K562 (cell line): ENCODE data around the gene PRUNE1. TPM values are rescaled to one million over a fixed set of nuclear protein-coding genes. Genes with fewer than 3 reads are reported as not detected.
A peak's percentile ranks its signal among the peaks of the same experiment; 100 is the strongest.

Experiments used
- ATAC-seq: fragments of 200-7000 bp; cut with Tn5 transposase; 3 replicates; pipeline ENCODE4 v1.9.1; 2020; ENCODE audit warnings: moderate library complexity
- BruUV-seq: library from RNA; stranded (reverse); fragments of 400-500 nt; replicated peaks from 2 replicates; lab custom pipeline; 2021; lab: Mats Ljungman, UMichigan
- CTCF ChIA-PET: fragments of 300-600 bp; formaldehyde crosslinking; extraction: SDS; loops from one replicate; lab custom pipeline; 2021; ENCODE audit warnings: low intra/inter-chr PET ratio; lab: Yijun Ruan, JAX
- POLR2A ChIA-PET: fragments of 300-600, 350-650 bp; sonication (Branson Sonifier 250); formaldehyde crosslinking; extraction: SDS; loops from one replicate; lab custom pipeline; 2021; ENCODE audit warnings: antibody characterized with exemption, inconsistent platforms; lab: Yijun Ruan, JAX
- DNase-seq, 4 experiments: peaks; one replicate each; pipeline versions ENCODE4 v3.0.0 to v3.0.0-alpha.2; 2011 to 2018; ENCODE audit warnings: low spot score in 3 of 4, mixed read lengths in 3 of 4; ENCODE audit errors: extremely low read depth in 1 of 4
- FAIRE-seq: peaks from 2 replicates; lab custom pipeline; 2011; peaks lifted over from hg19 to GRCh38; lab: Jason Lieb, UNC
- H2AFZ ChIP-seq: 2 replicates; pipeline ENCODE4 v1.6.0; 2011; ENCODE audit warnings: low read depth, low read length, control low read depth, inconsistent platforms
- H3K27ac ChIP-seq: fragments of 200-600 bp; 3 replicates; pipeline ENCODE4 v1.8.0; 2011; ENCODE audit warnings: low read depth, mild to moderate bottlenecking, control low read depth, inconsistent platforms, low read length, moderate library complexity, mixed read lengths; ENCODE audit errors: extremely low read depth
- H3K27me3 ChIP-seq, 2 experiments: fragments of 300-600 bp in 1 of 2; 2 replicates in 1 of 2; 3 replicates in 1 of 2; pipeline versions ENCODE4 v1.6.0 to v1.8.0; 2011; ENCODE audit warnings: inconsistent platforms in 2 of 2, low read length in 2 of 2, mild to moderate bottlenecking in 1 of 2, mixed read lengths in 1 of 2, moderate library complexity in 1 of 2; ENCODE audit not compliant: control insufficient read depth in 2 of 2, insufficient read depth in 2 of 2
- H3K36me3 ChIP-seq: fragments of 300-600 bp; 3 replicates; pipeline ENCODE4 v1.8.0; 2011; ENCODE audit warnings: mild to moderate bottlenecking, low read length, inconsistent platforms; ENCODE audit not compliant: control insufficient read depth, insufficient read depth
- H3K4me1 ChIP-seq, 2 experiments: fragments of 200-600 bp in 1 of 2; replicated peaks in 1 of 2; 2 replicates in 1 of 2; 3 replicates in 1 of 2; pipeline versions ENCODE4 v1.5.1 to v1.8.0; 2011; ENCODE audit warnings: inconsistent platforms in 2 of 2, low read length in 2 of 2, mild to moderate bottlenecking in 1 of 2, mixed read lengths in 1 of 2, moderate library complexity in 1 of 2; ENCODE audit not compliant: control insufficient read depth in 2 of 2, insufficient read depth in 2 of 2
- H3K4me2 ChIP-seq: 2 replicates; pipeline ENCODE4 v1.6.1; 2011; ENCODE audit warnings: low read length, control low read depth, inconsistent platforms, mixed read lengths; ENCODE audit not compliant: insufficient read depth
- H3K4me3 ChIP-seq: fragments of 200-600 bp; sonication (generic), shearing (Covaris generic); 2 replicates; pipeline ENCODE4 v1.5.1; 2016; ENCODE audit warnings: control low read depth, inconsistent platforms
- H3K79me2 ChIP-seq: fragments of 200-600 bp; 3 replicates; pipeline ENCODE4 v1.8.0; 2011; ENCODE audit warnings: low read length, inconsistent platforms; ENCODE audit not compliant: control insufficient read depth, insufficient read depth
- H3K9ac ChIP-seq, 2 experiments: 2 replicates each; pipeline versions ENCODE4 v1.6.0 to v1.6.1; 2011; ENCODE audit warnings: low read depth in 2 of 2, low read length in 2 of 2, control low read depth in 1 of 2, inconsistent platforms in 1 of 2, mild to moderate bottlenecking in 1 of 2, mixed read lengths in 1 of 2; ENCODE audit not compliant: insufficient read depth in 1 of 2
- H3K9me1 ChIP-seq: one replicate; pipeline ENCODE4 v1.6.0; 2011; ENCODE audit warnings: inconsistent platforms, mild to moderate bottlenecking, low read length, moderate library complexity; ENCODE audit not compliant: control insufficient read depth, insufficient read depth
- H3K9me3 ChIP-seq: replicated peaks from 2 replicates; pipeline ENCODE4 v1.5.1; 2011; ENCODE audit warnings: low read depth, low read length, inconsistent platforms; ENCODE audit not compliant: control insufficient read depth, insufficient read depth
- H4K20me1 ChIP-seq: replicated peaks from 2 replicates; pipeline ENCODE4 v1.6.1; 2011; ENCODE audit warnings: low read length, inconsistent platforms, mixed read lengths; ENCODE audit not compliant: control insufficient read depth, insufficient read depth
- ADNP ChIP-seq: fragments of 200-800 bp; sonication (Bioruptor generic); IDR thresholded peaks from 2 replicates; pipeline ENCODE4 v1.6.1; 2016; ENCODE audit warnings: missing genetic modification characterization, missing compliant biosample characterization
- BACH1 ChIP-seq: fragments of 200-800 bp; sonication (Bioruptor generic); IDR thresholded peaks from 2 replicates; pipeline ENCODE4 v1.6.1; 2016; ENCODE audit warnings: missing genetic modification characterization, missing compliant biosample characterization
- CHD1 ChIP-seq: fragments of 200-600 bp; sonication (generic); IDR thresholded peaks from one replicate; pipeline ENCODE4 v1.6.1; 2012; ENCODE audit warnings: mild to moderate bottlenecking, moderate library complexity, low read length, inconsistent platforms
- E2F3 ChIP-seq: fragments of 250-450 bp; sonication (Bioruptor Pico); IDR thresholded peaks from 2 replicates; pipeline ENCODE4 v1.4.0; 2020; ENCODE audit warnings: mild to moderate bottlenecking
- EWSR1 ChIP-seq: fragments of 450-650 bp; IDR thresholded peaks from 2 replicates; pipeline ENCODE4 v1.6.1; 2018; ENCODE audit warnings: borderline replicate concordance, mild to moderate bottlenecking, low read depth, moderate library complexity; ENCODE audit not compliant: partially characterized antibody
- FOSL1 ChIP-seq: fragments of 200-800 bp; sonication (Bioruptor generic); conservative IDR thresholded peaks from 2 replicates; pipeline ENCODE4 v1.6.1; 2016; ENCODE audit warnings: missing genetic modification characterization, missing compliant biosample characterization
- FOXA3 ChIP-seq, 2 experiments: fragments of 450-650 bp in 1 of 2; sonication (generic) in 1 of 2; formaldehyde crosslinking; IDR thresholded peaks in 1 of 2; conservative IDR thresholded peaks in 1 of 2; 2 replicates each; pipeline versions ENCODE4 v1.4.0 to v1.8.0; 2020 to 2022; ENCODE audit warnings: mild to moderate bottlenecking in 2 of 2, missing genetic modification reagents in 1 of 2
- HDAC3 ChIP-seq: fragments of 450-650 bp; IDR thresholded peaks from 2 replicates; pipeline ENCODE4 v1.6.1; 2018; ENCODE audit warnings: borderline replicate concordance, mild to moderate bottlenecking, moderate library complexity; ENCODE audit not compliant: partially characterized antibody
- HOMEZ ChIP-seq: fragments of 250-450 bp; sonication (Bioruptor Pico); IDR thresholded peaks from 2 replicates; pipeline ENCODE4 v1.4.0; 2020; ENCODE audit warnings: mild to moderate bottlenecking, moderate library complexity
- KDM4B ChIP-seq, 2 experiments: fragments of 450-650 bp in 1 of 2; sonication (generic) in 1 of 2; IDR thresholded peaks; 2 replicates each; pipeline ENCODE4 v1.6.1; 2016 to 2017; ENCODE audit warnings: borderline replicate concordance in 2 of 2, antibody characterized with exemption in 1 of 2, low read depth in 1 of 2, mild to moderate bottlenecking in 1 of 2
- LCOR ChIP-seq: sonication (generic); formaldehyde crosslinking; IDR thresholded peaks from 2 replicates; pipeline ENCODE4 v1.8.0; 2022; ENCODE audit warnings: mild to moderate bottlenecking, missing genetic modification reagents
- MTA2 ChIP-seq: fragments of 450-650 bp; IDR thresholded peaks from 2 replicates; pipeline ENCODE4 v1.6.1; 2016; ENCODE audit warnings: low read depth
- NFRKB ChIP-seq: fragments of 450-650 bp; IDR thresholded peaks from 2 replicates; pipeline ENCODE4 v1.6.1; 2016; ENCODE audit warnings: low read depth
- RUNX1 ChIP-seq: sonication (generic); IDR thresholded peaks from 2 replicates; pipeline ENCODE4 v1.6.1; 2016; ENCODE audit warnings: antibody characterized with exemption, low read depth
- SREBF1 ChIP-seq: fragments of 150-350 bp; IDR thresholded peaks from 2 replicates; pipeline ENCODE4 v1.6.1; 2014; ENCODE audit warnings: antibody characterized with exemption, low read depth, low read length, borderline replicate concordance
- SRF ChIP-seq, 2 experiments: fragments of 250-450, 450-650 bp in 1 of 2; sonication (Bioruptor Pico) in 1 of 2; sonication (generic) in 1 of 2; formaldehyde crosslinking; IDR thresholded peaks; 2 replicates each; pipeline versions ENCODE4 v1.5.0 to v1.5.1; 2020 to 2022; ENCODE audit warnings: mild to moderate bottlenecking in 1 of 2, missing genetic modification reagents in 1 of 2
- STAT5B ChIP-seq: fragments of 250-450 bp; sonication (Bioruptor Pico); IDR thresholded peaks from 2 replicates; pipeline ENCODE4 v1.8.0; 2021; ENCODE audit warnings: mild to moderate bottlenecking, inconsistent platforms
- WHSC1 ChIP-seq: IDR thresholded peaks from one replicate; pipeline ENCODE4 v1.6.1; 2012; ENCODE audit warnings: low read length, control low read depth, inconsistent platforms
- ZNF511 ChIP-seq: sonication (generic); formaldehyde crosslinking; IDR thresholded peaks from 2 replicates; pipeline ENCODE4 v1.8.0; 2022; ENCODE audit warnings: mild to moderate bottlenecking, missing genetic modification reagents
- WGBS: fragments of 100-300 bp; shearing (Covaris generic); methylation state at CpG from one replicate; pipeline ENCODE4 v1.1.6; 2016; ENCODE audit warnings: low coverage, mixed read lengths; ENCODE audit not compliant: insufficient coverage; ENCODE audit errors: missing lambda C conversion rate; 5-methylcytosine and 5-hydroxymethylcytosine counted together
- in situ Hi-C: fragments of 300-500 bp; cut with MboI; formaldehyde crosslinking; loops from 4 replicates; pipeline ENCODE4 v1.15.0; 2018; ENCODE audit warnings: inconsistent platforms, mixed read lengths
- intact Hi-C: fragments of 100-400 bp; cut with micrococcal nuclease; formaldehyde crosslinking; loops from 2 replicates; pipeline ENCODE4 v1.14.2; 2022
- polyA plus RNA-seq, 8 experiments: library from polyadenylated mRNA; depleted of rRNA in 4 of 8; stranded (reverse) in 5 of 8; unstranded in 3 of 8; fragments of >200 nt; fragmentation: Nextera tagmentation in 2 of 8; fragmentation: Illumina TruSeq in 1 of 8; extraction: Ambion mirVana in 2 of 8; extraction: Trizol in 1 of 8; gene quantifications; 2 replicates each; pipeline versions ENCODE4 v1.2.1 to v1.2.3, GENCODE V29; 2011 to 2014; ENCODE audit warnings: inconsistent platforms in 1 of 8, missing spikeins in 1 of 8
- total RNA-seq, 7 experiments: library from RNA; depleted of rRNA in 6 of 7; stranded (reverse); fragments of >200 nt in 6 of 7; fragmentation: Illumina TruSeq in 2 of 7; extraction: Trizol in 2 of 7; gene quantifications; 2 replicates each; pipeline versions ENCODE4 v1.2.1 to v1.2.3, GENCODE V29; 2011 to 2021; ENCODE audit warnings: low replicate concordance in 1 of 7

Gene PRUNE1
- total and polyA plus RNA-seq, 9 of the 15 experiments (the other 6 are each of a cell fraction or from before 2014, with no cell fraction given): 16.7 to 48.3 (median 26.2) TPM

- in situ Hi-C loops: loop anchor here (5.0 to 10.0 kb wide), 2 partner anchors 432 to 740 kb away; partner anchors contain the start of gene CA14
- intact Hi-C loops: loop anchor here (5.0 to 10.0 kb wide), 3 partner anchors 162 to 740 kb away; partner anchors contain the start of gene CA14
- no peak for ATAC-seq
- Histone ChIP-seq H3K4me3 (no peak overlapping the region), H3K36me3 (peaks cover 11% of the 10 kb centered on the region; the same call in 2 of the 3 replicates), H4K20me1 (no peaks in the 10 kb centered on the region), H3K27me3 (no peaks in the 10 kb centered on the region), H3K9ac (peak overlapping the region in 1 of 2 experiments; percentile 47; a peak in 1 of 4 replicates), H2AFZ (no peak overlapping the region), H3K9me1 (no peaks in the 10 kb centered on the region), H3K27ac (no peak overlapping the region), H3K9me3 (no peaks in the 10 kb centered on the region), H3K4me2 (no peak overlapping the region), H3K4me1 (peaks cover 39 to 47% of the 10 kb centered on the region in 2 experiments), H3K79me2 (no peaks in the 10 kb centered on the region)
- ChIA-PET POLR2A (interaction anchor here (0.8 to 3.6 kb wide), 3 partner anchors 9 to 15 kb away, joined by 3 to 22 read pairs (median 4); partner anchors contain the start of genes ANXA9 and MINDY1), CTCF (interaction anchor here (2.6 kb wide), 1 partner anchor 436 kb away, joined by 9 read pairs; no protein-coding TSS in a partner anchor)
- 79% methylated on average over 12 of the region's 20 CpGs for WGBS
- TF ChIP-seq ZNF511 (no peak), HOMEZ (CRISPR knock-in tag) (no peak), NFRKB (no peak), MTA2 (no peak), FOXA3 (CRISPR knock-in tag; conservative IDR thresholded peaks at IDR 0.05 in 1 of 2, IDR thresholded peaks at IDR 0.05 in 1 of 2) (no peak), ADNP (tag) (no peak), E2F3 (CRISPR knock-in tag) (no peak), KDM4B (IDR thresholded peaks at IDR 0.05; ENCODE audit: borderline replicate concordance in 2 of 2, low read depth in 1 of 2) (no peak), CHD1 (no peak), SRF (CRISPR knock-in tag; IDR thresholded peaks at IDR 0.05) (no peak), FOSL1 (tag) (no peak), LCOR (CRISPR knock-in tag) (no peak), HDAC3 (no peak), WHSC1 (no peak), BACH1 (tag) (no peak), STAT5B (CRISPR knock-in tag) (no peak), SREBF1 (no peak), EWSR1 (no peak), RUNX1 (no peak)
- no peak for FAIRE-seq
- no peak for DNase-seq
- BruUV-seq: no TSS peak
These were observed 10.9 kb upstream of the PRUNE1 start for GRCh38 chr1:150997126-150997872.
